HG02759 (cell line): Measurements from ENCODE around the gene OOSP4B.
"Not testable (repeated sequence)": the region's sequence is repeated elsewhere in the genome, so short reads cannot be mapped to it uniquely, and the experiment has no call there.

Experiments
- ATAC-seq: cut with Tn5 transposase; IDR thresholded peaks from one replicate; pipeline ENCODE4 v1.9.1; 2021; ENCODE audit warnings: mild to moderate bottlenecking, moderate library complexity; ENCODE audit not compliant: unreplicated experiment

The OOSP4B gene

GRCh38 chr11:60059052-60059451 lies 42.1 kb downstream of the OOSP4B start:
- ATAC-seq = no peak

- no peak for ATAC-seq
These were observed 42.7 kb downstream of the OOSP4B start for GRCh38 chr11:60059521-60060240.

GRCh38 chr11:60064111-60064510 lies 47.1 kb downstream of the OOSP4B start:
- ATAC-seq = no peak

DNA sequence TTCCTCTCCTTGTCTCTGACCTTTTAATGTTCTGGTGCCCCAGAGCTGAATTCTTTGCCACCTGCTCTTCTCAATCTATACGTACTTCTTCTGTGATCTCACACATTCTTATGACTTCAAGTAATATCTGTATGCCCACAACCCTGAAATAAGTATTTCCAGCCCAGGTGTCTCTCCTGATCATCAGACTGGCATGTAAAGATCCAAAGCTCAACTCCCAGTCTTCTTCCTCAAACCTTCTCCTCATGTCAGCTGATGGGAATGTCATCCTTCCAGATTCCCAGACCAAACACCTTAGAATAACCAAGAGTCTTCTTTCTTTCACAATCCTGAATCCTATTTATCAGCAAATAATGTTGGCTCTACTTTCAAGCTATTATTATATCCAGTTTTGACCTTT lies 48.8 kb downstream of the OOSP4B start:
- no peak for ATAC-seq

GRCh38 chr11:60069450-60069849 lies 52.5 kb downstream of the OOSP4B start:
- ATAC-seq = no peak

GRCh38 chr11:60071644-60072043 lies 54.7 kb downstream of the OOSP4B start:
- ATAC-seq = not testable (repeated sequence)

GRCh38 chr11:60077216-60077817 lies 60.3 kb downstream of the OOSP4B start:
- ATAC-seq = no peak

- no peak for ATAC-seq
These were observed 61.0 kb downstream of the OOSP4B start for GRCh38 chr11:60077981-60078380.

GRCh38 chr11:60078745-60079144 lies 61.8 kb downstream of the OOSP4B start:
- ATAC-seq = no peak

GRCh38 chr11:60080535-60080934 lies 63.6 kb downstream of the OOSP4B start:
- no peak for ATAC-seq
